Spinal cord (tissue), 10 donors: ENCODE measurements around the gene SYF2. TPM values are rescaled to one million over a fixed set of nuclear protein-coding genes. Genes with fewer than 3 reads are reported as not detected.

Source experiments
- DNase-seq, 6 donors: peaks; one replicate each; pipeline versions ENCODE4 v3.0.0 to v3.0.0-alpha.2; 2013 to 2015; ENCODE audit warnings: low spot score in 6 of 6, low read depth in 4 of 6
- H3K27ac ChIP-seq: one replicate; pipeline ENCODE4 v1.5.1; 2013; ENCODE audit warnings: low read depth, low read length, control low read depth
- H3K27me3 ChIP-seq: one replicate; pipeline ENCODE4 v1.6.1; 2013; ENCODE audit warnings: low read length; ENCODE audit not compliant: control insufficient read depth, insufficient read depth
- H3K36me3 ChIP-seq: one replicate; pipeline ENCODE4 v1.6.1; 2013; ENCODE audit warnings: low read length; ENCODE audit not compliant: control insufficient read depth, insufficient read depth
- H3K4me1 ChIP-seq: one replicate; pipeline ENCODE4 v1.6.1; 2013; ENCODE audit warnings: low read length; ENCODE audit not compliant: control insufficient read depth, insufficient read depth
- H3K4me3 ChIP-seq: one replicate; pipeline ENCODE4 v1.5.1; 2013; ENCODE audit warnings: low read depth, low read length, control low read depth
- H3K9me3 ChIP-seq: one replicate; pipeline ENCODE4 v1.6.1; 2013; ENCODE audit warnings: low read length; ENCODE audit not compliant: control insufficient read depth, insufficient read depth
- WGBS: methylation state at CpG from one replicate; pipeline ENCODE4 v1.1.5; 2013; ENCODE audit warnings: missing lambda C conversion rate; ENCODE audit not compliant: insufficient coverage; 5-methylcytosine and 5-hydroxymethylcytosine counted together
- polyA plus RNA-seq, 2 donors: library from polyadenylated mRNA; unstranded; fragments of 120-200 nt; gene quantifications; one replicate each; pipeline ENCODE4 v1.2.1, GENCODE V29; 2013; ENCODE audit not compliant: insufficient read length in 2 of 2
- total RNA-seq, 2 donors: library from RNA; depleted of rRNA in 1 of 2; stranded (reverse); fragments of 120-200 nt in 1 of 2; fragments of >200 nt in 1 of 2; gene quantifications; one replicate each; pipeline versions ENCODE4 v1.2.3 to v1.2.4, GENCODE V29; 2013 to 2014
- donor health status: healthy.

The SYF2 gene
- total and polyA plus RNA-seq, 4 donors = 40.9 to 59.4 (median 49.2) TPM

GRCh38 chr1:25232866-25233784 is 823 bp upstream of the SYF2 start:
- 5% methylated on average over 8 of the region's 13 CpGs for WGBS
- H3K4me1 ChIP-seq = peaks cover 10% of the 10 kb centered on the region

GRCh38 chr1:25223471-25223870 is 8.8 kb downstream of the SYF2 start:
- DNase-seq = no peak
- 100% methylated on average over 2 of the region's 3 CpGs for WGBS
- Histone ChIP-seq H3K4me1 (no peaks in the 10 kb centered on the region), H3K27ac (no peak overlapping the region), H3K9me3 (no peaks in the 10 kb centered on the region), H3K27me3 (no peaks in the 10 kb centered on the region), H3K36me3 (peaks cover 54% of the 10 kb centered on the region), H3K4me3 (no peak overlapping the region)

More at GRCh38 chr1:25232866-25233784, 823 bp upstream of the SYF2 start:
- Histone ChIP-seq H3K27me3 (no peaks in the 10 kb centered on the region), H3K36me3 (peaks cover 24% of the 10 kb centered on the region), H3K9me3 (no peaks in the 10 kb centered on the region), H3K4me3 (peak overlapping the region; percentile 90), H3K27ac (peak overlapping the region; percentile 97)
- peak in 2 of 6 donors; percentile 66 to 73 for DNase-seq

- DNase-seq = no peak
- WGBS = 95% methylated on average over 3 of the region's 4 CpGs
- Histone ChIP-seq H3K4me1 (no peaks in the 10 kb centered on the region), H3K4me3 (no peak overlapping the region), H3K27ac (no peak overlapping the region), H3K36me3 (peaks cover 49% of the 10 kb centered on the region), H3K9me3 (no peaks in the 10 kb centered on the region), H3K27me3 (no peaks in the 10 kb centered on the region)
Observed at GRCh38 chr1:25222606-25223005, 9.7 kb downstream of the SYF2 start.

- Histone ChIP-seq H3K36me3 (peaks cover 37% of the 10 kb centered on the region), H3K27ac (no peak overlapping the region), H3K4me1 (no peaks in the 10 kb centered on the region), H3K9me3 (no peaks in the 10 kb centered on the region), H3K4me3 (no peak overlapping the region), H3K27me3 (no peaks in the 10 kb centered on the region)
- DNase-seq = no peak
- WGBS = no CpG with 5 or more reads among the region's 3 CpGs
Observed at GRCh38 chr1:25220666-25221065, 11.6 kb downstream of the SYF2 start.

- Histone ChIP-seq H3K9me3 (no peaks in the 10 kb centered on the region), H3K36me3 (peaks cover 30% of the 10 kb centered on the region), H3K4me1 (no peaks in the 10 kb centered on the region), H3K27ac (no peak overlapping the region), H3K27me3 (no peaks in the 10 kb centered on the region), H3K4me3 (no peak overlapping the region)
- no peak for DNase-seq
- WGBS = 100% methylated on average over 5 of the region's 9 CpGs
Observed at GRCh38 chr1:25219661-25220251, 12.5 kb downstream of the SYF2 start.

GRCh38 chr1:25217598-25218232 is 14.6 kb downstream of the SYF2 start:
- DNase-seq = peak in 1 of 6 donors; percentile 34
- Histone ChIP-seq H3K27me3 (no peaks in the 10 kb centered on the region), H3K4me3 (no peak overlapping the region), H3K27ac (no peak overlapping the region), H3K36me3 (peaks cover 20% of the 10 kb centered on the region), H3K9me3 (no peaks in the 10 kb centered on the region), H3K4me1 (no peaks in the 10 kb centered on the region)
- WGBS = 63% methylated on average over 7 of the region's 8 CpGs

GRCh38 chr1:25217015-25217414 is 15.3 kb downstream of the SYF2 start:
- peaks cover under 1% of the 10 kb centered on the region for H3K27me3 ChIP-seq
- 91% methylated on average over 3 of the region's 3 CpGs for WGBS
- DNase-seq = no peak
- H3K27ac ChIP-seq = no peak overlapping the region
- no peaks in the 10 kb centered on the region for H3K9me3 ChIP-seq
- no peaks in the 10 kb centered on the region for H3K4me1 ChIP-seq
- H3K36me3 ChIP-seq = peaks cover 17% of the 10 kb centered on the region
- H3K4me3 ChIP-seq = no peak overlapping the region

- no peak for DNase-seq
- Histone ChIP-seq H3K4me3 (no peak overlapping the region), H3K36me3 (peaks cover 10% of the 10 kb centered on the region), H3K27me3 (peaks cover 2% of the 10 kb centered on the region), H3K27ac (no peak overlapping the region), H3K4me1 (no peaks in the 10 kb centered on the region), H3K9me3 (no peaks in the 10 kb centered on the region)
- 90% methylated on average over 3 of the region's 4 CpGs for WGBS
Observed at GRCh38 chr1:25216123-25216522, 16.2 kb downstream of the SYF2 start.

- DNase-seq = no peak
- no peaks in the 10 kb centered on the region for H3K36me3 ChIP-seq
- WGBS = 57% methylated on average over 1 of the region's 5 CpGs
- no peaks in the 10 kb centered on the region for H3K4me1 ChIP-seq
- H3K27ac ChIP-seq = no peak overlapping the region
- H3K9me3 ChIP-seq = no peaks in the 10 kb centered on the region
- no peak overlapping the region for H3K4me3 ChIP-seq
- H3K27me3 ChIP-seq = peaks cover 10% of the 10 kb centered on the region
Observed at GRCh38 chr1:25212725-25213124, 19.6 kb downstream of the SYF2 start.
